Measurements from ENCODE around the gene RNF39.
"Not testable (repeated sequence)": the region's sequence is repeated elsewhere in the genome, so short reads cannot be mapped to it uniquely, and the experiment has no call there.

The RNF39 gene

DNA sequence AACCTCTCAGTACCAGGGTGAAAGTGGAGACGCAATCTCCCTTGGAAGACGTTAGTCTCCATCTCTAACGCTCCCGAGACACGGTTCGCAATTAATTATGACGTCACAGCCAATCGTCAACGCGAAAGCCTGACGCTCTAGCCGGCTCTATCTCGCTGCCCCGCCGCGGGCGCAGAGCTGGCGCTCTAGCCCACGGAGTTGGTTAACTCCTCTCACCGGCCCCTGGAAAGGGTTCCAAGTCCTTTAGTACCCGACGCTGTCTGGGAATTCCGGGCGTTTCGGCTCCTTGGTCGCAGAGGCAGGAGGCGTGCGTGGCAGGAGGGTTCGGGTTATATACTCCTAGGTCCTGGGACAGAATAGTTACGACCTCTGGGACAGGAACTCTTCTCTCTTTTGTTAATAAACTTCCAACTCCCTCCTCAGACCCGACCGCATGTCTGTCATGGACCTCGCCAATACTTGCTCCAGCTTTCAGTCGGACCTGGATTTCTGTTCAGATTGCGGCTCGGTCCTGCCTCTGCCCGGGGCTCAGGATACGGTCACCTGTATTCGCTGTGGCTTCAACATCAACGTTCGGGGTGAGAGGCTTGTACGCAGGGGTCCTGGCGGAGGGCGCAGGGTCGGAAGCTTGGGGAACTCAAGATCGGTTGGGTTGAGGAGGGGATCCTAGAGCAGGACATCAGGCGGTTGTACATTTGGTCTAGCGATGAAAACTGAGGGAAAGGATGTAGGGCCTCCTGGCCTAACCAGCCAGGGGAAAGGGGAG is 14.3 kb downstream of the RNF39 start, which contains the start of gene POLR1H:
Gene POLR1H, plus strand, starts transcription at position 174 of the 766 bp plus-strand sequence. Its CDS starts 260 bp downstream, at position 434.
- peak; percentile 96 for DNase-seq (ENCODE audit: low spot score)

DNA sequence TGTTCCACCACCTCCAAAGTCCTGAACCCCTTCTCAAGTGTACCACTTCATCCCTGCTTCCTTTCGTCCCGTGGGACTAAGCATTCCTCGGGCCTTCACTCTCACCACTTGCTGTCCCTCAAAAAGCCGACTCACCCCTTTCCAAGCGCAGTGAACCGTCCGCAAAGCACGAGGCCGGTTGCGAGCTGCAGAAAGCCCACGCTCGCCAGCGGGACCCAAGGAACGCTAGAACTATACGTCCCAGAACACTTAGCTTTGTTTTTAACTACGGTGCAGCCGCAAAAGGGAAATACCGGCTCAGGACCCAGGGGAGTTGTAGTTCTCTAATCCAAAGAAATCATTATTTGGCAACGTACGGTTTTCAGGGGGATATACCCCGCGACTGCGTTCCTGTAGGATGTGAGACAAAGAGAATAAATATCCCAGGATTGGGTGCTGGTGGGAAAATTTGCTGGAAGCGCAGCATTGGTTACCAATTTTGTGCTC is 14.9 kb downstream of the RNF39 start:
- DNase-seq (ENCODE audit: low spot score), result peak; percentile 40

DNA sequence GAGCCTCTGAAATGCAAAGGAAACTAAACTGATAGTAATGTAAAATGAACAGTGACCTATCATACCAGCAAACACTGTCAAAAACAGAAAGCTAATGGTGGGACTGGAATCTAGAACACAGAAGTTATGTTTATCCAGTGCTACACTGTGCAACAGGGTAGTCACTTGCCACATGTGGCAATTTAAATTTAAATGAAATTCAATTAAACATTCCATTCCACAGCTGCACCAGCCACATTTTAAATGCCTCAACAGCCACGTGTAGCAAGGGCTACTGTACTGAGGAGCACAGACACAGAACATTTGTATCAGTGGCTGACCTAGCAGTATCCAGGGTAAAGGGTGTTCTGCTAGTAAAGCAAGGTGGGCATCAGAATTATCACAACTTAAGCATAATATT is 20.1 kb downstream of the RNF39 start:
- no peak for DNase-seq (ENCODE audit: low spot score)

DNA sequence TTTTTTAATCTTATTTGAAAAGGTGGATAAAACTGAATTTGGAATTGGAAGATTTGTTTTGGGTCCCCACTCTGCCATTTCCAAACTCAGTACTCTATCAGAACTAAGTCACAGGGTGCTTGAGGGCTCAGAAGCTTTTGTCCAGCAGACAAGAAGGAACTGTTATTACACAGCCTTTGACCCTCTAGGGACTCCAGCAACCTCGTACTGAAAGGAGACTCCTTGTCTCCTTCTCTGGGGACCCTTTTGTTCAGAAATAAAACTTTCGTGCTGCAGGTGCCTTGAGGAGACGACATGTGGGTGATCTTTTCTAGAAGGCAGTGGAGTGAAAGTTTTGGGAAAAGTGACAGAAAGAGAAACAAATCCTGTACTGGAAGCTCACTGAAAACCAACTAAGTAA is 21.9 kb downstream of the RNF39 start:
- no peak for DNase-seq (ENCODE audit: low spot score)

DNA sequence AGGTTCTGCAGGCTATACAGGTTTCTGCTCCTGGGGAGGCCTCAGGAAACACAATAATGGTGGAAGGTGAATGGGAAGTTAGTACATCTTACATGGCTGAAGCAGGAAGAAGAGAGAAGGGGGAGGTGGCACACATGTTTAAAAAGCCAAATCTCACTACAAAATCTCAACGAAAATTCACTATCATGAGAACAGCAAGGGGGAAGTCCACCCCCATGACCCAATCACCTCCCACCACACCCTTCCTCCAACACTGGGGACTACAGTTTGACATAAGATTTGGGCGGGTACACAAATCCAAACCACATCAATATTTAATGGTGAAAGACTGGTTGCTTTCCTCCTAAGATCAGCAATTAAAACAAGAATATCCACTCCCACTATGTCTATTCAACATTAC is 28.3 kb downstream of the RNF39 start:
- no peak for DNase-seq (ENCODE audit: low spot score)

DNA sequence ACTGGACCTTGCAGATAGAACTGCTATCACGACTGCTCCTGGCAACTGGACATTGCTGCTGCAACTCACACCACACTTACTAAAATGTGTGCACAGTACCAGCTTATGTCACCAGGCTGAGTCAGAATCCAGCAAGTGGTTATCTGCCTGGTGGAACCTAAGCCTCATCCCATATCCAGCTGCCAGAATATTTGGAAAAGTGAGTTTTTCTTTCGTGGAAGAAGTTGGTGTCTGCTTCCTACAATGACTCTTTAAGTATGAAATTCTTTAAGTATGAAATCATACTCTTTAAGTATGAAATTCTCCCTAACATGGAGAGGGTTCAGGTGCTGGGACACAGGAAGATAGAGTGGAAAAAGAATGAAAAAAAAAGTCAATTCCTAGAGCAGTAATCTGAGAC is 30.9 kb downstream of the RNF39 start:
- DNase-seq (ENCODE audit: low spot score), result peak; percentile 74

DNA sequence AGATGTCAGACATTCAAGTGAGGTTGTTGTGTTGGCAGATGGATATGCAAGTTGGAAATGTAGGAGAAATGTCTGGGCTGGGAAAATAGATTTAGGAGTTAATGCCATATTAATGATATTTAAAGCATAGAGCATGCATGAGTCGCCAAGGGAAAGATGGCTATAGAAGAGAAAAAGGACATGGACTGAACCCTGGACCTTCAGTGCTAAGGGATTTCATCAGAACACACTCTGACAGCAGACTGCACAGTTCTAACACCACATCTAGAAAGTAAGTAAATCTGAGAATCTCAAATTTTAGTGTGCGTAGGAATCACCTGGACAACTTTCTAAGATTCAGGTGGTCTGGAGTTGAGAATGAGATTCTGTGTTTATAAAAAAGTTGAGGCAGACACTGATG is 31.8 kb downstream of the RNF39 start:
- DNase-seq (ENCODE audit: low spot score), result no peak

DNA sequence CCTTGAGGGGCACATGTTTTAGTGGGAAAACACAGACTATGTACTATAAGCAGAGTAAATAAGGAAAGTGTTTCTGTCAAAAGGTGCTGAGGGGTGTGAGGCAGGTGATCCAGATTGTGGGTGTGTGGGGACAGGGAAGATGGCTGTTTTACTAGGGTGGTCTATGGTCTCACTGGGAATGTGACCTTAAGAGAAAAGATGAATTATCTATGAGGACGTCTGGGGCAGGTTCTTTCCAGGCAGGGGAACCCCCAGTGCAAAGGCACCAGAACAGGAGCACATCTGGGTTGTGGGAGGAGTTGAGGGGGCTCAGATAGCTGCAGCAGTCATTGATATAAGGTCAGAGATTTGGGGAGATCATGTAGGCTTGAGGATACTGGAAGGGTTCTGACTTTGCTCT is 32.7 kb downstream of the RNF39 start:
- DNase-seq (ENCODE audit: low spot score), result no peak

DNA sequence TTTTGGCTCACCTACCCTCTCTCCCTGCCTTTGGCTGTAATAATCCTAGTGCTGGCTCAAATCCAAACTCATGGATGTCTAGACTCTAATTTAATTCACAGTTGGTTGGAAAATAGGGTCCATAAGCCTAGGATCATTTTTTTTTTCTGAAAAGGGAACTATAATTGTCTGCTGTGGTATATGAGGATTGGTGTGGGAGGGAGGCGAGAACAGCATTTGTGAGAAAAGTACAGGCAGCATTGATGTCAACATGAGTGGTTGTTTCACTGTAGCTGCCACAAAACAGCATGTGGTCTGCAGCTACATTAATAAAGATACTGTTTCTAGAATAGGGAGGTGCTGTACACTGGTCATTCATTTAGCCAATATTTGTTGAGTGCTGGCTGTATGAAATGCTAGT is 33.1 kb downstream of the RNF39 start:
- no peak for DNase-seq (ENCODE audit: low spot score)

DNA sequence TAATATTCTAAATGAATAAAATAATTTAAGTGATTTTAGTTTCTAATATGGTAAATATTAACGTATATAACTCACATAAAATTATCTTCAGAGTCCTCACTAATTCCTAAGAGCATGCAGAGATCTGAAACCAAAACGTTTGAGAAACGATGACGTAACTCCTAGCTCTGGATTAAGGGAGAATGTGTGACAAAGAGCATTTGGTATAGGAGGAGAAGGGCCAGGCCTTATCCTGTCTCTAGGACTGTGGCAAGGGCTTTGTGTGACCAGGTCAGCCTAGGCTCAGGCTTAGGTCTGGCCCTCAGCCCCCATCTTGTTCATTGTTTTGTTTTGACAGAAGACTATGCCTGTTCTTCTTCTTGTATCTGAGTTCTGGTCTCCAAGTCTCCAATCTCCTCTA is 33.7 kb downstream of the RNF39 start:
- DNase-seq (ENCODE audit: low spot score), result no peak

DNA sequence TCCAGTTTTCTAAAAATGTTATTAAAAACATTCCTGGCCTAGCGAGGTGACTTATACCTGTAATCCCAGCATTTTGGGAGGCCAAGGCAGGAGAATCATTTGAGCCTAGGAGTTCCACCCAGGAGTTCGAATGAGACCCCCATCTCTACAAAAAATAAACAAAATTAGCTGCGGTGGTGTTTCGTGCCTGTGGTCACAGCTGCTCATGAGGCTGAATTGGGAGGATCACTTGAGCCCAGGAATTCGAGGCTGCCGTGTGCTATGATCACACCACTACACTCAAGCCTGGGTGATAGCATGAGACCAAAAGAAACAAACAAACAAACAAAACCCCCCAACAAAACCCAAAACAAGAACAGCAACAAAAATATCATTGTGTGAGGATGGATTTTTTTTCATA is 34.3 kb downstream of the RNF39 start:
- DNase-seq (ENCODE audit: low spot score), result no peak

DNA sequence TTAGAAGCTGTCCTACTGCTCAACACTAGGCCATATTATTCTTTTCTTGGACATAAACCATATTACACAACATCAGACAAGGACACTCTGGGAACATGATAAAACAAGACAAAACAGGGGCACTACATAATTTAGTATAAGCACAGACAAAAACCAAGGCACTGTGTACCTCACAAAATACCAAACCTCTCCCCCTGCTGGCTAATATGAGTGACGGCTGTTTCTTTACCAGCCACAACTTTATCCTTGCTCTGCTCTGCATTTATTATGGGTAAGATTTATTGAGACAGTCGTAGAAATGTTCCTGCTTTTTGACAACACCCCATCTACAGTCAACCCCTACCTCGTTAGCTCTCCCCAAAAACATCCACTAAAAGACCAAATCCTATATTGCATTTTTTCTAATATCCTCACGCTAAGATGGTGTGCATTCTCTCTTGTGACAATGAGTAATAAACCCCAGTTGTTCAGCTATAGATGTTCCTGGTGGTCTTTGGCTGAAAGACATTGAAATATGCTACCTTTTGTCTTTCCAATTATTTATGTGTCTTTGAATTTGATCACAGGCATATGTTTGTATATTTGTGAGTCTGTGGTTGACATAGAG is 38.3 kb downstream of the RNF39 start:
- DNase-seq (ENCODE audit: low spot score), result peak; percentile 23

DNA sequence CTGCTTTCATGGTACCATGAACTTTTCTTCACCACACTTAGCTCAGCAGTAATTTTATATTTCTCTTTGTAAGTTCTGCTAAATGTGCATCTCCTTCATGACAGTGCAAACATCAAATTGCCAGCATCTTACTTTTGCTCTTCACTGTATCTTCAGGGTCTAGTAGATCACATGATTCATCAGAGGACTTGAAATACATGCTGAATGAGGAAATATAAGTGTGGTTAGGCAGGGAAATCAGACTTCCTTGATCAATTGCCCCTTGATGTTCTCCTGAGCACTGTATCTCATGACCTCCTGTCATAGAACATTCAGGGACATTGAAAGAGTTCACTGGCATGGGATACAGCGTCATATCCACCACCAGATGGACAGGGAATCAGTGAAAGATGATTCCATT is 39.8 kb downstream of the RNF39 start:
- DNase-seq (ENCODE audit: low spot score), result no peak

DNA sequence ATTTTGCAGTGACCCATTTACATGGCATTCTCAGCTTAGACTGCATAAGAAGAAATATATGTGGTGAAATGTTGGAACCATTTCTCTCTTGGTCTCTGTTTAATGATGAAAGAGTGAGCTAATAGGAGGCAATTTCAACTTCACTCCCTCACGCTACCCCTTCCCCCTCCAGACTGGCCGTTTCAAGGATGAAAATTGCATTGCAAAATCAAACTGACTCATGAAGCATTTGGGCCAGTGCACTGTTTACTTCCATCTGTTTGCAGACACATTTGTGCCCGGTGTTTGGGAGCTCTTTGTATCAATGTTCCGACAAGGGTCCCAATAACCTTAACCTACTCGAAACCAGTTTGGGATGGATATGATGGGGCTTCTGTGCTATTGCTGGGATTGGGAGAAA is 42.1 kb downstream of the RNF39 start:
- not testable (repeated sequence) for DNase-seq (ENCODE audit: low spot score)

DNA sequence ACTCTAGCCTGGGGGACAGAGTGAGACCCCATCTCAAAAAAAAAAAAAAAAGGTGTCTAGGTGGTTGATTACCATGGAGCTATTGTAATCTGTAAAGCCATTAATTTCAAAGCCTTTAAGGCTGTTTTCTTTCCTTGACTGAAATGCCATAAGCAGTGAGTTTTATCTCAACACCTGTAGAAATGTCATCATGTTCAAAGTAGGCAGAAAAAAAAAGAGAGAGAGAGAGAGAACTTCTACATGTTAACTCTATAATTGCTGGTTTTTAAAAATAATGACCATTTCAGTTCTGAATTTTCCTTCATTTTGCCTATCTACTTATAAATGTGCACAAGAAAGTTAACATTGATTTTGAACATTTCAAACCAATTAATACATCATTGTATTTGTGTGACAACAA is 44.2 kb downstream of the RNF39 start:
- DNase-seq (ENCODE audit: low spot score), result no peak

DNA sequence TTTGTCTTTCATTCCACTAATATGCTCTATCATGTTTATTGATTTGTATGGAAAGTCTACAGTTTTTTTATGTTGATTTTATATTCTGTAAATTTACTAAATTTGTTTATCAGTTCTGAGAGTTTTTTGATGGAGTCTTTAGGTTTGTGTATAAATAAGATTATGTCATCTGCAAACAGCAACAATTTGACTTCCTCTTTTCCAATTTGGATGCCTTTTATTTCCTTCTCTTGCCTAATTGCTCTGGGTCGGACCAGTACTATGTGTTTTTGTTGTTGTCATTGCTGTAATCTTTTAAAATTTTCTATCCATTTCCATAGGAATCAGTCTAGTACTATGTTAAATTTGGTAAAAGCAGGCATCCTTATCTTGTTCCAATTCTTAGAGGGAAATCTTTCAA is 46.0 kb downstream of the RNF39 start:
- no peak for DNase-seq (ENCODE audit: low spot score)

DNA sequence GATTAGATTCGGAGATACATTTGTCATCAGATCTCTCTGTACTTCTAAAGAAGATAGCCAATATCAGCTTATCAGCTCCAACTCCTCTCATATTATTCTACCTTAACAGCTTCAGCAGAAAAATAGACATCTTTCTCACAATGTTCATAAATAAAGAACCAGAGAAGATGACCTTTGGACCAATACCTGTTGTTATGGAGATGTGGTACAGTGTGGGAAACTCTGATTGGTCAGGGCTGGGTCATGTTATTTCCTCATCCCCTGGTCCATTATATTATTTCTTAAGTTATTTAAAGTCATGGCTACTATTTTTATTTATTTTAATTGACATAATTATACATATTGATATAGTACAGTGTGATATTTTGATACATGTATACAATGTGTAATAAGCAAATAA is 50.4 kb downstream of the RNF39 start:
- no peak for DNase-seq (ENCODE audit: low spot score)

DNA sequence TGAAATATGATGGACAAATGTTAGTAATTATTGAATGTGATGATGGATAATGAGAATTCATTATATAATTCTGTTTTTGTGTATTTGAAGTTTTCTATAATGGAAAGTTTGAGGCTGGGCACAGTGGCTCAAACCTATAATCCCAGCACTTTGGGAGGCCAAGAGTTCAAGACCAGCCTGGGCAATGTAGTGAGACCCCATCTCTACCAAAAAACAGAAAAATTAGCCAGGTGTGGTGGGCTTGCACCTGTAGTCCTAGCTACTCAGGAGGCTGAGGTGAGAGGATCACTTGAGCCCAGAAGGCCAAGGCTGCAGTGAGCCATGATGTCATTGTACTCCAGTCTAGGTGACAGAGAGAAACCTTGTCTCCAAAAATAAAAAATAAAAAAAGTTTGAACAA is 52.9 kb downstream of the RNF39 start:
- not testable (repeated sequence) for DNase-seq (ENCODE audit: low spot score)

DNA sequence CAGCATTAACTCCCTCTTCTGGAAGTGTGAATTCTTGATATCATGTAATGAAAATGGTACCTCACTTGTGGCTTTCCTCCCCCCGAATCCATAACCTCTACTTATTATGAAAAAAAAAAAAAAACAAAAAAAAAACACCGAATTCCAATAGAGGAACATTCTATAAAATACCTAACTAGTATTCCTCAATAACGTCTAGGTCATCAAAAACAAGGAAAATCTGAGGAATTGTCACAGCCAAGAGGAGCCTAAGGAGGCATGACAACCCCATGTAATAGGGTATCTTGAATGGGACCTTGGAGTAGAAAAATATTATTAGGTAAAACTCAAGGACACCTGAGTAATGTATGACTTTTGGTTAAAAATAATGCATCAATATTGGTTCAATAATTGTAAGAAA is 53.4 kb downstream of the RNF39 start:
- DNase-seq (ENCODE audit: low spot score), result no peak

DNA sequence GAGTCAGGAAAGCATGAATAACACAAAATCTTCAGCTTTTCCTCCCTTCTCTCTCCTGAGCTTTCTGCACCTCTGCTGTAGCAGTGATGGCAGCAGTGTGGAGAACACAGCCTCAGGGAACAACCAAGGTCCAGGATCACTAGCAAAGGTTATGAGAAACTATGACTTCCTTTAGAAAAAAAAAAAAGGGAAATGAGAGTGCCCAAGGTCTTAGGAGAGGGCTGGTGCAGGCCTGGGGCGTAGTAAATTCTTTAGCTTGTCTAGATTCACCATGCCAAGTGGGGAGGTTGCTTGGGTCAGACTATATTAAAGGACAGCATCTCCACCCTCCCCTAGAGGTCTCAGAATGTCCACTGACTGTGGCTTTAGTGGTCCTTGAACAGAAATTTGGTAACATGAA is 54.9 kb downstream of the RNF39 start:
- no peak for DNase-seq (ENCODE audit: low spot score)
